ENCODE results near the gene CALML6. TPM values are rescaled to one million over a fixed set of nuclear protein-coding genes. Genes with fewer than 3 reads are reported as not detected.

CALML6 gene
- total RNA-seq, 2 experiments from 2014 or later: 0.47 to 0.69 TPM

GRCh38 chr1:1939296-1940122, 24.4 kb downstream of the CALML6 start:
- H3K27me3 ChIP-seq (ENCODE audit: control insufficient read depth in 1 of 2, insufficient read depth in 2 of 2, low read length in 2 of 2): no peaks in the 10 kb centered on the region
- no peaks in the 10 kb centered on the region for H3K9me3 Mint-ChIP-seq
- ATAC-seq (ENCODE audit: poor library complexity) (no peak), DNase-seq (peak in 1 of 14 experiments; percentile 11)
- H3K4me3 Mint-ChIP-seq: no peak overlapping the region
- H3K27me3 Mint-ChIP-seq: peaks cover 5% of the 10 kb centered on the region
- CTCF ChIA-PET: no interaction called here
- no peaks in the 10 kb centered on the region for H3K36me3 ChIP-seq (ENCODE audit: insufficient read depth, low read length)
- no peaks in the 10 kb centered on the region for H3K36me3 Mint-ChIP-seq (ENCODE audit: low read depth)
- H3K4me3 ChIP-seq (ENCODE audit: low read length): no peak overlapping the region
- intact Hi-C loops (cut with DNase I, micrococcal nuclease): loop anchor here in 1 of 2 experiments (5.0 kb wide), 2 partner anchors 223 to 1483 kb away; no protein-coding TSS in a partner anchor
- H3K27ac ChIP-seq (ENCODE audit: low read depth in 1 of 2, low read length in 2 of 2): no peak overlapping the region
- peaks cover 0 to 6% of the 10 kb centered on the region in 2 experiments for H3K9me3 ChIP-seq (ENCODE audit: control insufficient read depth in 1 of 2, insufficient read depth in 1 of 2, low read length in 2 of 2)
- H3K4me1 ChIP-seq (ENCODE audit: insufficient read depth, low read length): peaks cover 10% of the 10 kb centered on the region
- H3K27ac Mint-ChIP-seq: no peak overlapping the region
- H3K4me1 Mint-ChIP-seq (ENCODE audit: low read depth): no peaks in the 10 kb centered on the region
- no peak for TF ChIP-seq CTCF (IDR thresholded peaks at IDR 0.05)
- POLR2A ChIA-PET: no interaction called here

- no peaks in the 10 kb centered on the region for H3K9me3 Mint-ChIP-seq
- CTCF ChIA-PET: no interaction called here
Measured at GRCh38 chr1:1940123-1940425, 25.0 kb downstream of the CALML6 start.

GRCh38 chr1:1941211-1941841, 26.3 kb downstream of the CALML6 start:
- Histone ChIP-seq H3K9me3 (ENCODE audit: control insufficient read depth in 1 of 2, insufficient read depth in 1 of 2, low read length in 2 of 2) (peaks cover 0 to 6% of the 10 kb centered on the region in 2 experiments), H3K36me3 (ENCODE audit: insufficient read depth, low read length) (no peaks in the 10 kb centered on the region), H3K27ac (ENCODE audit: low read depth in 1 of 2, low read length in 2 of 2) (no peak overlapping the region), H3K4me3 (ENCODE audit: low read length) (no peak overlapping the region), H3K27me3 (ENCODE audit: control insufficient read depth in 1 of 2, insufficient read depth in 2 of 2, low read length in 2 of 2) (no peaks in the 10 kb centered on the region), H3K4me1 (ENCODE audit: insufficient read depth, low read length) (peaks cover 10% of the 10 kb centered on the region)
- Mint-ChIP-seq H3K4me3 (no peak overlapping the region), H3K9me3 (no peaks in the 10 kb centered on the region), H3K27me3 (peaks cover 5% of the 10 kb centered on the region), H3K36me3 (ENCODE audit: low read depth) (no peaks in the 10 kb centered on the region), H3K4me1 (ENCODE audit: low read depth) (no peaks in the 10 kb centered on the region), H3K27ac (no peak overlapping the region)
- DNase-seq (peak in 1 of 14 experiments; percentile 9), ATAC-seq (ENCODE audit: poor library complexity) (no peak)
- no peak for TF ChIP-seq CTCF (IDR thresholded peaks at IDR 0.05)
- ChIA-PET CTCF (interaction anchor here (1.2 kb wide), 1 partner anchor 103 kb away, joined by 3 read pairs; no protein-coding TSS in a partner anchor), POLR2A (no interaction called here)
- intact Hi-C loops (cut with DNase I, micrococcal nuclease): loop anchor here in 1 of 2 experiments (5.0 kb wide), 2 partner anchors 221 to 1481 kb away; no protein-coding TSS in a partner anchor

More at GRCh38 chr1:1940123-1940425, 25.0 kb downstream of the CALML6 start:
- H3K4me1 ChIP-seq (ENCODE audit: insufficient read depth, low read length): peaks cover 10% of the 10 kb centered on the region
- ATAC-seq (ENCODE audit: poor library complexity): no peak
- TF ChIP-seq CTCF (IDR thresholded peaks at IDR 0.05): no peak
- no peaks in the 10 kb centered on the region for H3K36me3 Mint-ChIP-seq (ENCODE audit: low read depth)
- POLR2A ChIA-PET: no interaction called here
- no peak overlapping the region for H3K4me3 ChIP-seq (ENCODE audit: low read length)
- H3K4me3 Mint-ChIP-seq: no peak overlapping the region
- H3K36me3 ChIP-seq (ENCODE audit: insufficient read depth, low read length): no peaks in the 10 kb centered on the region
- peaks cover 5% of the 10 kb centered on the region for H3K27me3 Mint-ChIP-seq
- no peak overlapping the region for H3K27ac Mint-ChIP-seq
- no peak overlapping the region for H3K27ac ChIP-seq (ENCODE audit: low read depth in 1 of 2, low read length in 2 of 2)
- intact Hi-C loops (cut with DNase I, micrococcal nuclease): loop anchor here in 1 of 2 experiments (5.0 kb wide), 2 partner anchors 222 to 1482 kb away; no protein-coding TSS in a partner anchor
- H3K27me3 ChIP-seq (ENCODE audit: control insufficient read depth in 1 of 2, insufficient read depth in 2 of 2, low read length in 2 of 2): no peaks in the 10 kb centered on the region
- DNase-seq: peak in 1 of 14 experiments; percentile 11
- no peaks in the 10 kb centered on the region for H3K4me1 Mint-ChIP-seq (ENCODE audit: low read depth)
- peaks cover 0 to 6% of the 10 kb centered on the region in 2 experiments for H3K9me3 ChIP-seq (ENCODE audit: control insufficient read depth in 1 of 2, insufficient read depth in 1 of 2, low read length in 2 of 2)

All from CD4-positive, alpha-beta T cell (primary cell).